ENCODE results near the gene PRICKLE3. TPM values are rescaled to one million over a fixed set of nuclear protein-coding genes. Genes with fewer than 3 reads are reported as not detected.
A peak's percentile ranks its signal among the peaks of the same experiment; 100 is the strongest.

Gene PRICKLE3
- total RNA-seq, 1 donor from 2014 or later, result 14.2 TPM

GRCh38 chrX:49233176-49233575 is 47.0 kb upstream of the PRICKLE3 start, which contains the start of gene CACNA1F:
TSS of gene CACNA1F (minus strand) at chrX:49233340. CDS start at chrX:49233309, 31 bp downstream.
- H3K4me1 ChIP-seq (ENCODE audit: insufficient read depth, low read length), result no peaks in the 10 kb centered on the region
- Mint-ChIP-seq H3K9me3 (ENCODE audit: unreplicated experiment) (no peaks in the 10 kb centered on the region), H3K27me3 (ENCODE audit: low read depth, unreplicated experiment) (no peaks in the 10 kb centered on the region), H3K36me3 (ENCODE audit: low read depth, unreplicated experiment) (no peaks in the 10 kb centered on the region), H3K27ac (ENCODE audit: unreplicated experiment) (peak within 1 kb of the TSS; percentile 31), H3K4me3 (ENCODE audit: unreplicated experiment) (no peak within 1 kb of the TSS), H3K4me1 (ENCODE audit: low read depth, unreplicated experiment) (no peaks in the 10 kb centered on the region)
- no peak within 1 kb of the TSS for H3K27ac ChIP-seq (ENCODE audit: low read depth, low read length)
- H3K9me3 ChIP-seq (ENCODE audit: insufficient read depth, low read depth, low read length), result no peaks in the 10 kb centered on the region
- no peaks in the 10 kb centered on the region for H3K36me3 ChIP-seq (ENCODE audit: insufficient read depth, low read length)
- H3K27me3 ChIP-seq (ENCODE audit: insufficient read depth, low read length), result no peaks in the 10 kb centered on the region
- FAIRE-seq (no peak), DNase-seq (ENCODE audit: low read depth) (no peak)
- no peaks in the 10 kb centered on the region for H4K20me1 ChIP-seq (ENCODE audit: insufficient read depth, low read length)
- peak within 1 kb of the TSS; percentile 34 for H2AFZ ChIP-seq (ENCODE audit: low read depth, low read length)
- no peak within 1 kb of the TSS for H3K9ac ChIP-seq (ENCODE audit: low read length)
- no peak within 1 kb of the TSS for H3K4me3 ChIP-seq (ENCODE audit: insufficient read depth, low read depth, low read length)
- H3K79me2 ChIP-seq (ENCODE audit: insufficient read depth, low read length), result no peaks in the 10 kb centered on the region
- peak within 1 kb of the TSS; percentile 48 for H3K4me2 ChIP-seq (ENCODE audit: low read length)
- TF ChIP-seq EZH2 (IDR thresholded peaks at IDR 0.05; ENCODE audit: insufficient read depth, low read length), result no peak
- no peak for TF ChIP-seq CTCF (IDR thresholded peaks at IDR 0.05; ENCODE audit: insufficient read depth, low read depth, low read length)

- H3K9ac ChIP-seq (ENCODE audit: low read length), result no peak overlapping the region
- H3K27me3 Mint-ChIP-seq (ENCODE audit: low read depth, unreplicated experiment), result peaks cover 3% of the 10 kb centered on the region
- no peak overlapping the region for H3K4me3 Mint-ChIP-seq (ENCODE audit: unreplicated experiment)
Measured at GRCh38 chrX:49232525-49232924, 46.4 kb upstream of the PRICKLE3 start.

More at GRCh38 chrX:49232525-49232924, 46.4 kb upstream of the PRICKLE3 start:
- Histone ChIP-seq H3K9me3 (ENCODE audit: insufficient read depth, low read depth, low read length) (no peaks in the 10 kb centered on the region), H2AFZ (ENCODE audit: low read depth, low read length) (no peak overlapping the region), H3K27ac (ENCODE audit: low read depth, low read length) (no peak overlapping the region), H4K20me1 (ENCODE audit: insufficient read depth, low read length) (no peaks in the 10 kb centered on the region), H3K4me1 (ENCODE audit: insufficient read depth, low read length) (no peaks in the 10 kb centered on the region), H3K4me2 (ENCODE audit: low read length) (no peak overlapping the region), H3K79me2 (ENCODE audit: insufficient read depth, low read length) (no peaks in the 10 kb centered on the region), H3K4me3 (ENCODE audit: insufficient read depth, low read depth, low read length) (no peak overlapping the region), H3K36me3 (ENCODE audit: insufficient read depth, low read length) (no peaks in the 10 kb centered on the region), H3K27me3 (ENCODE audit: insufficient read depth, low read length) (no peaks in the 10 kb centered on the region)
- FAIRE-seq (no peak), DNase-seq (ENCODE audit: low read depth) (no peak)
- no peaks in the 10 kb centered on the region for H3K36me3 Mint-ChIP-seq (ENCODE audit: low read depth, unreplicated experiment)
- H3K9me3 Mint-ChIP-seq (ENCODE audit: unreplicated experiment), result no peaks in the 10 kb centered on the region
- peak overlapping the region; percentile 31 for H3K27ac Mint-ChIP-seq (ENCODE audit: unreplicated experiment)
- H3K4me1 Mint-ChIP-seq (ENCODE audit: low read depth, unreplicated experiment), result no peaks in the 10 kb centered on the region
- TF ChIP-seq CTCF (IDR thresholded peaks at IDR 0.05; ENCODE audit: insufficient read depth, low read depth, low read length), result no peak
- no peak for TF ChIP-seq EZH2 (IDR thresholded peaks at IDR 0.05; ENCODE audit: insufficient read depth, low read length)
